ENCODE results near the gene IQGAP1. TPM values are rescaled to one million over a fixed set of nuclear protein-coding genes. Genes with fewer than 3 reads are reported as not detected.

The IQGAP1 gene
- 284 and 290 TPM in 2 replicates for total RNA-seq

DNA sequence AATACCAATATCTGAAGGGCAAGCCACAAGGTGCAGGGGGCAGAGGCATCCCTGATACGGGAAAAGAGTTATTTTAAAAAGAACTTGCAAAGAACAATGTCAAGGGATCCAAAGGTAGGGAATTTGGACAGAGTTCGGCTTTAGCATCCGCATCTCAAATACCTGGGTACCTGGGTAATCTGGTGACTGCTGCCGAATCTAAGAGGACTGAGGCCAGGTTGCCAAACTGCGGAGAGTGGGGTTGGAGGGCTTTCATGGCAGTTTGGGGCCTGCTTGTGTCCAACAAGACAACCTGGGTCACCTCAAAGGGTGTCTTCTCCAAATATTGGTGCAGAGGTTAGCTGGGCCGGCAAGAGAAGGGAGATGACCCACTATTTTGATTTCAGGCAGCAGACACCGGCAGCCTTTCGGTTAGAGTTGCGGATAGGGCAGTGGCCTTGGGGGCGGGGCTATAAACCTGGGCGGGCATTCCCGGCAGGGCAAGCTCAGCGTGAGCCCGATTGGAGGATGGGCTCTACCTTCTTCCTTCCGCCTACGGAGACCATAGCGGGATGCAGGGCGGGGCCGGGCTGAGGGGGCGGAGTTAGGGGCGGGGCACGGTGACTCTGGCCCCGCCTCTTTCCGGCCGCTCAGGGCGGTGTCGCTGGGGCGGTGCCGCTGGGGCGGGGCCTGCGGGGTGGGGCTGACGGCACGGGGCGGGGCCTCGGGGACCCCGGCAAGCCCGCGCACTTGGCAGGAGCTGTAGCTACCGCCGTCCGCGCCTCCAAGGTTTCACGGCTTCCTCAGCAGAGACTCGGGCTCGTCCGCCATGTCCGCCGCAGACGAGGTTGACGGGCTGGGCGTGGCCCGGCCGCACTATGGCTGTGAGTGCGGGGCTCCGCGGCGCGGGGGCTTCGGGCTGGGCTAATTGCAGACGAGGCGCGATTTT, at the start of gene IQGAP1:
Gene IQGAP1 (plus strand): TSS at position 709 of the 928 bp plus-strand sequence. CDS start 100 bp downstream, at position 809.

DNA sequence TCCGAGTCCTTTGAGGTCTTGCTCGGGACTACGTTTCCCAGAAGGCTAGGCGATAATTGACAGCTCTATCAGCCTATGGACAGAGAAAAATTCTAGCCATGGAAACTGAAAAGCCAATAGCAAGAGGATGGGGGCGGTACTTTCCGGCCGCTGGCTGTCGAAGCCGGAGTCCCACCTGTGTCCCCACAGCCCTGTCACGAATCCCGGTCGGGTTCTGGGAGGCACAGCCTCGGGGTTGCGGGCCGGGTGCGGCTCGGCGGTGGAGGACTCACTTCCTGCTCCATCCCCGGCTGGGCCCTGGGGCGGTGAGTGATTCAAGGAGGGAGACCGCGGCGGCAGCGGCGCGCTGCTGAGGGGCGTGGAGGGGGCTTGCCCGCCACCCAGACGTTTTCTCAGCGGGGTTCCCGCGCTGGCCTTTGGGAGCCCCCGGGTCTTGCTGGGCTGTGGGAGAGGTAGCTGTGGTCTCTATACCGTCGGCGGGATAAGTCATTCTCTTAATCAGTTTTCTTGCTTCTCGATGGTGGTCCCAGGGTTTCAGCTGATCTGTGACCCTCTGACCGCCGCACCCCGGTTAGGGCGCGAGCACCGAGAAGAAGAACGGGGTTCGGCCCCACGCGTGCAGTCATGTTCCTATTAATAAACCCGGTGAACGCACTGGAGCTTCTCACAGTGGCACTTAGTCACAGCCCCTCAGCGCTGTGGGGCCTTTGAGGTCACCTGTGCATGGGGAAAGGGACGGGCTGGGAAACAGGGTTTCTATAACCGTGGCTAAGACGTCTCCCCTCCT, 35.7 kb upstream of the IQGAP1 start, which contains the start of gene ZNF774:
Gene ZNF774 (plus strand): TSS at position 178 of the 787 bp plus-strand sequence. CDS start 2,377 bp downstream, outside the sequence.

DNA sequence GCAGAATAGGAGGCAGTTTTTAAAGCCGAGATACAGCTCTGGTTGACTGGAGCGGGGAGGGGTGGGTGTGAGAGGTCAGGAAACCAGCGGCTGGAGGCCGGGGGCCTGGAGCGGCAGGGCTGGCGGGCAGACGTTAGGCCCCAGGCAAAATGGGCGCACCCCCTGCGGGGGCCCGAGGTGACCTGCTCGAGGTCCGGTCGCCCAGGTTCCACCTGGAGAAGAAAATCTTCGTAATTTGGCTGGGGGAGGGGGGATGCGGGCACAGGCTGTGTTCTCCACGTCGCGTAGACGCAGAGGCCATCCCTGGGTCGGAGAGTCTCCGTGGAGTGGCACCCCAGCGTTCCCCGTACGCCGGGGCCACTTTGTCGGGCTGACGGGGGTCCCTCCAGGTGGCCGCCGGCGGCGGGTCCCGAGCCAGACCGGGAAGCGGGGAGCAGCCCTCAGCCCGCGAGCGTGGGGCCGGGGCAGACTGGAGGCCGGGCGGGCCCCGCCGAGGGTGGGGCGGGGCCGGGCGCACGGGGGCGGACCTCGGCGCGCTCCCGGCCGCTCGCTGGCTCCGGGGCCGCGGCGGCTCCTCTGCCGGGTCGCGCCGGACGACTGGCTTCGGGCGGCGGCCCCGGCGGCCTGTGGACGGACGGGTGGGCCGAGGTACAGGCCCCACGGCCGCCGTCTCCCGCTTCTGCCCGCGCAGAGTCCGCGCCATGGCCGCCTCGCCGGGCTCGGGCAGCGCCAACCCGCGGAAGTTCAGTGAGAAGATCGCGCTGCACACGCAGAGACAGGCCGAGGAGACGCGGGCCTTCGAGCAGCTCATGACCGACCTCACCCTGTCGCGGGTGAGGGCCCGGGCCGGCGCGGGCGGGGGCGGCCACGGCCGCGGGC, 141.6 kb downstream of the IQGAP1 start, which contains the start of gene CRTC3:
Gene CRTC3 (plus strand): TSS at position 553 of the 879 bp plus-strand sequence. CDS start 149 bp downstream, at position 702.

Small RNA genes within 50 kb of the gene (small RNA-seq; reads per million reads assigned to genes)
- gene NDUFA3P4, result not detected

Other genes with a start within 250 kb of the IQGAP1 start
- 20.0 and 21.2 TPM in 2 replicates for gene SEMA4B, start 186.9 kb upstream of the IQGAP1 start, total RNA-seq
- gene CIB1, start 154.3 kb upstream of the IQGAP1 start, total RNA-seq, result 31.0 and 32.5 TPM in 2 replicates
- 6.4 and 10.4 TPM in 2 replicates for gene GDPGP1, start 154.0 kb upstream of the IQGAP1 start, total RNA-seq
- 0.11 and 0.13 TPM in 2 replicates for gene TTLL13, start 138.7 kb upstream of the IQGAP1 start, total RNA-seq
- gene NGRN, start 122.6 kb upstream of the IQGAP1 start, total RNA-seq, result 58.3 and 63.7 TPM in 2 replicates
- gene ZNF774, start 36.0 kb upstream of the IQGAP1 start, total RNA-seq, result 1.8 and 2.8 TPM in 2 replicates
- 24.1 and 24.3 TPM in 2 replicates for gene CRTC3, start 141.7 kb downstream of the IQGAP1 start, total RNA-seq

Measured in articular chondrocyte of knee joint (primary cell).